Smooth muscle cell (in vitro differentiated cells): ENCODE results near the gene SPATA2L. TPM values are rescaled to one million over a fixed set of nuclear protein-coding genes. Genes with fewer than 3 reads are reported as not detected.
"Not testable (repeated sequence)": the region's sequence is repeated elsewhere in the genome, so short reads cannot be mapped to it uniquely, and the experiment has no call there.

ENCODE experiments used
- DNase-seq: peaks from one replicate; lab custom pipeline; 2025; ENCODE audit not compliant: unreplicated experiment; lab: John Stamatoyannopoulos, UW
- H2AFZ ChIP-seq: fragments of 200-600 bp; sonication (generic); 2 replicates; pipeline ENCODE4 v1.6.0; 2016; ENCODE audit warnings: antibody characterized with exemption, low read depth, mild to moderate bottlenecking
- H3F3A ChIP-seq: fragments of 200-600 bp; sonication (generic); 2 replicates; pipeline ENCODE4 v1.6.0; 2017; ENCODE audit warnings: antibody characterized with exemption, low read depth
- H3K27ac ChIP-seq: fragments of 200-600 bp; sonication (generic); 2 replicates; pipeline ENCODE4 v1.5.1; 2016; ENCODE audit warnings: low read depth, mild to moderate bottlenecking
- H3K27me3 ChIP-seq: fragments of 200-600 bp; sonication (generic); 2 replicates; pipeline ENCODE4 v1.6.1; 2016; ENCODE audit warnings: low read depth, mild to moderate bottlenecking
- H3K36me3 ChIP-seq: fragments of 200-600 bp; sonication (generic); 2 replicates; pipeline ENCODE4 v1.5.1; 2016; ENCODE audit warnings: low read depth
- H3K4me1 ChIP-seq: fragments of 200-600 bp; sonication (generic); 2 replicates; pipeline ENCODE4 v1.5.1; 2016; ENCODE audit warnings: low read depth
- H3K4me2 ChIP-seq: fragments of 200-600 bp; sonication (generic); 2 replicates; pipeline ENCODE4 v1.6.0; 2016; ENCODE audit warnings: mild to moderate bottlenecking
- H3K4me3 ChIP-seq: fragments of 200-600 bp; sonication (generic); 2 replicates; pipeline ENCODE4 v1.5.1; 2016; ENCODE audit warnings: mild to moderate bottlenecking
- H3K79me2 ChIP-seq: fragments of 200-600 bp; sonication (generic); 2 replicates; pipeline ENCODE4 v1.6.0; 2016; ENCODE audit warnings: low read depth, mild to moderate bottlenecking
- H3K9ac ChIP-seq: fragments of 200-600 bp; sonication (generic); 2 replicates; pipeline ENCODE4 v1.6.0; 2016; ENCODE audit warnings: low read depth
- H3K9me3 ChIP-seq: fragments of 200-600 bp; sonication (generic); replicated peaks from 2 replicates; pipeline ENCODE4 v1.5.1; 2016; ENCODE audit warnings: low read depth
- H4K20me1 ChIP-seq: fragments of 200-600 bp; sonication (generic); 2 replicates; pipeline ENCODE4 v1.6.0; 2016; ENCODE audit warnings: low read depth
- WGBS: methylation state at CpG from one replicate; pipeline ENCODE4 v1.1.7; 2016; ENCODE audit warnings: low lambda C conversion rate; 5-methylcytosine and 5-hydroxymethylcytosine counted together
- polyA plus RNA-seq: library from polyadenylated mRNA; unstranded; fragments of >200 nt; fragmentation: Nextera tagmentation; extraction: Ambion mirVana; gene quantifications from 2 replicates; pipeline ENCODE4 v1.2.1, GENCODE V29; 2016
- total RNA-seq: library from RNA; depleted of rRNA; stranded (reverse); fragments of >200 nt; gene quantifications from 2 replicates; pipeline ENCODE4 v1.2.3, GENCODE V29; 2014
- TF ChIP-seq, protein P1 (sequence below): fragments of 200-600 bp; sonication (generic); IDR thresholded peaks from 2 replicates; pipeline ENCODE4 v1.5.1; 2017; ENCODE audit warnings: borderline replicate concordance, mild to moderate bottlenecking, antibody characterized with exemption; ENCODE audit not compliant: insufficient read depth, poor library complexity, severe bottlenecking

The SPATA2L gene
- total and polyA plus RNA-seq, 2 experiments from 2014 or later = 7.8 to 14.1 TPM

DNA sequence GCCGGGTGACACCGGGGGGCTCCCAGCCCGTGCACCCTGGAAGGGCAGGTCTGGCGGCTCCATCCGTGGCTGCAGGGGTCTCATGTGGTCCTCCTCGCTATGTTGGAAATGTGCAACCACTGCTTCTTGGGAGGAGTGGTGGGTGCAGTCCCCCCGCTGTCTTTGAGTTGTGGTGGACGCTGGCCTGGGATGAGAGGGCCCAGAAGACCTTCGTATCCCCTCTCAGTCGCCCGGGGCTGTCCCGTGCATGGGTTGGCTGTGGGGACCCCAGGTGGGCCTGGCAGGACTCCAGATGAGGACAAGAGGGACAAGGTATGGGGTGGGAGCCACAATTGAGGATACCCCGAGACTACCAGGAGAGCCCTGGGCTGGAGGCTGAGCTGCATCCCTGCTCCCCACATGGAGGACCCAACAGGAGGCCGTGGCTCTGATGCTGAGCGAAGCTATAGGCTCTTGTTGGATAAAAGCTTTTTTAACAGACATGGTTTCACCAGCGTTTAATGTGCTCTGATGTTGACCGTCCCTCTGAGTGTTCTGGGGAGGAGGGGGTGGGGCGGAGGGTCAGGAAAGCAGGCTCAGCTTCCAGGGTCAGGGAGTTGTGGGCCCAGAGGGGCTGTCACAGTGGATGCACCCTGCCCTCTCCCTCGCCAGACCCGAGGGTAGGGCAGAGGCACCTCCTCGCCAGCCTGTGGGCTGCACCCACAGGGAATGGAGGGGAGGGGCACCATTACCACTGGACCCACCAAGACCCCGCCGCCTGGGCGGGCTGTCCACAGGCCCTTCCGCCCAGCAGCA, 5.4 kb downstream of the SPATA2L start:
- Histone ChIP-seq H2AFZ (no peak overlapping the region), H3K9me3 (no peaks in the 10 kb centered on the region), H3F3A (no peaks in the 10 kb centered on the region), H4K20me1 (peaks cover 21% of the 10 kb centered on the region), H3K4me3 (no peak overlapping the region), H3K4me1 (peaks cover 12% of the 10 kb centered on the region), H3K36me3 (no peaks in the 10 kb centered on the region), H3K79me2 (peaks cover 3% of the 10 kb centered on the region), H3K9ac (no peak overlapping the region), H3K27ac (no peak overlapping the region), H3K27me3 (no peaks in the 10 kb centered on the region), H3K4me2 (no peak overlapping the region)
- TF ChIP-seq, protein P1, sequence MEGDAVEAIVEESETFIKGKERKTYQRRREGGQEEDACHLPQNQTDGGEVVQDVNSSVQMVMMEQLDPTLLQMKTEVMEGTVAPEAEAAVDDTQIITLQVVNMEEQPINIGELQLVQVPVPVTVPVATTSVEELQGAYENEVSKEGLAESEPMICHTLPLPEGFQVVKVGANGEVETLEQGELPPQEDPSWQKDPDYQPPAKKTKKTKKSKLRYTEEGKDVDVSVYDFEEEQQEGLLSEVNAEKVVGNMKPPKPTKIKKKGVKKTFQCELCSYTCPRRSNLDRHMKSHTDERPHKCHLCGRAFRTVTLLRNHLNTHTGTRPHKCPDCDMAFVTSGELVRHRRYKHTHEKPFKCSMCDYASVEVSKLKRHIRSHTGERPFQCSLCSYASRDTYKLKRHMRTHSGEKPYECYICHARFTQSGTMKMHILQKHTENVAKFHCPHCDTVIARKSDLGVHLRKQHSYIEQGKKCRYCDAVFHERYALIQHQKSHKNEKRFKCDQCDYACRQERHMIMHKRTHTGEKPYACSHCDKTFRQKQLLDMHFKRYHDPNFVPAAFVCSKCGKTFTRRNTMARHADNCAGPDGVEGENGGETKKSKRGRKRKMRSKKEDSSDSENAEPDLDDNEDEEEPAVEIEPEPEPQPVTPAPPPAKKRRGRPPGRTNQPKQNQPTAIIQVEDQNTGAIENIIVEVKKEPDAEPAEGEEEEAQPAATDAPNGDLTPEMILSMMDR = no peak
- no peak for DNase-seq
- 90% methylated on average over 24 of the region's 25 CpGs for WGBS

DNA sequence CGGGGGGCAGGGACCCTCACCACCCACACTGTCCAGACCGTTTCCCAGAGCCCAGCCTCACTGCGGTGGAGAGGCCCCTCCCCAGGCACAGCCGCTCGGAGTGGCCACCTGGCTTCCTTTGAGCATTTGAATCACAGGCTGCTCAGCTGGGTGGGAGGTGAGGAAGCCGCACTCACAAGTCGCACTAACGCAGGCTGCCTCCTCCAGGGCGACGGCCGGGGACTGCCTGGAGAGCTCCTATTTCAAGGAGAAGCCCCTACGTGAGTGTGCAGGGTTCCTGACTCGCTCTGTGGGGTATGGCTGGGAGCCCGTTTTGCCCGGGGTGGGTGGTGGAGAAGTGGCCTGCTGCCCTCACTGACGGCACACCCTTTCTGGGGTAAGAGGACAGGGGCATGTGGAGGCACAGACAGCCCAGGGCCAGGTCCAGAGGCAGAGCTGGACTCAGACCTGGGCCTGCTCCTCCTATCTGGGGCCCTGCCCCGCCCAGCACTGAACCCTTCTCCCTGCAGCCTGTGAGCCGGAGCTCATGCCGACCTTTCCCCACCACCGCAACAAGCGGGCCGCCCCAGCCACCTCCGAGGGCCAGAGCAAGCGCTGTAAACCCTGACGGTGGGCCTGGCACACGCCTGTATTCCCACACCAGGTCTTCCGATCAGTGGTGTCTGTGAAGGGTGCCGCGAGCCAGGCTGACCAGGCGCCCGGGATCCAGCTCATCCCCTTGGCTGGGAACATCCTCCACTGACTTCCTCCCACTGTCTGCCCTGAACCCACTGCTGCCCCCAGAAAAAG, 6.2 kb downstream of the SPATA2L start:
- no peak overlapping the region for H3K4me3 ChIP-seq
- H2AFZ ChIP-seq = no peak overlapping the region
- TF ChIP-seq, protein P1 = no peak
- no peaks in the 10 kb centered on the region for H3F3A ChIP-seq
- no peaks in the 10 kb centered on the region for H3K9me3 ChIP-seq
- H3K4me2 ChIP-seq = no peak overlapping the region
- peaks cover 3% of the 10 kb centered on the region for H3K79me2 ChIP-seq
- peaks cover 5% of the 10 kb centered on the region for H3K4me1 ChIP-seq
- H3K27me3 ChIP-seq = no peaks in the 10 kb centered on the region
- 94% methylated on average over 31 of the region's 31 CpGs for WGBS
- no peak overlapping the region for H3K27ac ChIP-seq
- DNase-seq = no peak
- H3K9ac ChIP-seq = no peak overlapping the region
- peaks cover 16% of the 10 kb centered on the region for H4K20me1 ChIP-seq
- no peaks in the 10 kb centered on the region for H3K36me3 ChIP-seq

DNA sequence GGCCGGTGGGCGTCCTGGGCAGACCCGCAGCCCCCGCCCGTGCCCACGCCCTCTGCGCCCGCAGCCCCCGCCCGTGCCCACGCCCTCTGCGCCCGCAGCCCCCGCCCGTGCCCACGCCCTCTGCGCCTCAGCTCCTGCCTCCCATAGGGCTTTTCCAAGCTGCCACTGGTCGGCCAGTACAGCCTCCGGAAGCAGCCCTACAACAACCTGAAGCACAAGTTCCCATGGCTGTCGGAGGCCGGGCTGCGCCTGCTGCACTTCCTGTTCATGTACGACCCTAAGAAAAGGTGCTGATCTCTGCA, 6.8 kb downstream of the SPATA2L start:
- H3K4me1 ChIP-seq, H3K36me3 ChIP-seq, H3K79me2 ChIP-seq, H3K27ac ChIP-seq, H3F3A ChIP-seq, H3K4me2 ChIP-seq, H3K9ac ChIP-seq, H3K9me3 ChIP-seq, H3K4me3 ChIP-seq, H2AFZ ChIP-seq, H3K27me3 ChIP-seq, DNase-seq: not testable (repeated sequence)
- 100% methylated on average over 3 of the region's 23 CpGs for WGBS
- peaks cover 13% of the 10 kb centered on the region for H4K20me1 ChIP-seq

DNA sequence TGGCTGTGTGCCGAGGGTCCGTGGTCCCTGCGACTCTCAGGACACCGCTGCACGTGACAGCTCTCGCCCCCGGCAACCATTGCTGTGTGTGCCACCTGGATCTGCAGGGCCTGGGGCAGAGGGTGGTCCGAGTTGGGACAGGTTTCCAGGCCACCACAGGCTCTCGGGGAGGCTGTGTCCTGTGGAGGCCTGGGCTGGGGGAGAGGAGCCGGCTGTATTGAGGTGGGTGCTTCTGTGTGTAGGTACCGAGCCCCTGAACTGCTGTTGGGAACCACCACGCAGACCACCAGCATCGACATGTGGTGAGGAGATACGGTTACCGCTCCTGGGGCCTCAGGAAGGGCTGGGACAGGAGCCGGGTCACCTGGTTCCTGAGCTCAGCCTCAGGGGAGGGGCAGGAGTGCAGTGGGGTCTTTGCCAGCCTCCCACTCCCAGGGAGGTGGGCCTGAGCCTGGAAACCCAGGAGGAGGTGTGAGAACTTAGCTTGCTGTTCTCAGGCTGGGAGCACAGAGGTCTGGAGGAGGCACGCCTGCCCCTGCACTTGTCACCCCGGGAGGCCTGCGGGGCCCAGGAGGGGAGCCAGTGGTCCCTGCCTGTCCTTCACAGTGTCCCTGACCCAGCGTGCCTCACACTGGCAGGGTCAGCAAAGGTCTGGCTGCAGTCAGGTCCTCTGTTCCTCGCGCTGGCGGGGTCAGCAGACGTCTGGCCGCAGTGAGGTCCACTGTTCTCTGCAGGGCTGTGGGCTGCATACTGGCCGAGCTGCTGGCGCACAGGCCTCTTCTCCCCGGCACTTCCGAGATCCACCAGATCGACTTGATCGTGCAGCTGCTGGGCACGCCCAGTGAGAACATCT, 7.3 kb downstream of the SPATA2L start:
- no peaks in the 10 kb centered on the region for H3K36me3 ChIP-seq
- no peak overlapping the region for H2AFZ ChIP-seq
- peaks cover 5% of the 10 kb centered on the region for H3K79me2 ChIP-seq
- no peak overlapping the region for H3K9ac ChIP-seq
- H3K4me3 ChIP-seq = no peak overlapping the region
- WGBS = 98% methylated on average over 32 of the region's 32 CpGs
- no peaks in the 10 kb centered on the region for H3K27me3 ChIP-seq
- no peak overlapping the region for H3K27ac ChIP-seq
- no peaks in the 10 kb centered on the region for H3F3A ChIP-seq
- no peak for DNase-seq
- TF ChIP-seq, protein P1 = no peak
- H3K4me2 ChIP-seq = no peak overlapping the region
- H3K9me3 ChIP-seq = no peaks in the 10 kb centered on the region
- no peaks in the 10 kb centered on the region for H3K4me1 ChIP-seq
- peaks cover 7% of the 10 kb centered on the region for H4K20me1 ChIP-seq
